ENCODE results near the gene MEGF11. TPM values are rescaled to one million over a fixed set of nuclear protein-coding genes. Genes with fewer than 3 reads are reported as not detected.

The MEGF11 gene
- total RNA-seq, 1 experiment from 2014 or later, result 2.3 TPM

- H3K4me3 ChIP-seq (replicated peaks in 1 of 2; ENCODE audit: low read depth in 1 of 2, low read length in 2 of 2), result no peak overlapping the region
- no peaks in the 10 kb centered on the region for H4K20me1 ChIP-seq (ENCODE audit: insufficient read depth)
- ATAC-seq, result no peak; the same call in 1 of the 2 replicates
- H3K79me2 ChIP-seq (ENCODE audit: insufficient read depth, low read length), result no peaks in the 10 kb centered on the region
- ChIA-PET CTCF (interaction anchor here (0.6 to 1.4 kb wide), 2 partner anchors 37 to 169 kb away, joined by 3 to 5 read pairs; no protein-coding TSS in a partner anchor), POLR2A (no interaction called here), RAD21 (ENCODE audit: low non-redundant PET in 1 of 2, low total read pairs in 2 of 2, uncharacterized antibody in 2 of 2, unreplicated experiment in 2 of 2) (interaction anchor here (0.6 kb wide), 2 partner anchors 103 to 494 kb away, joined by 3 to 4 read pairs; no protein-coding TSS in a partner anchor)
- H3K9ac ChIP-seq (ENCODE audit: low read length), result no peak overlapping the region
- no peaks in the 10 kb centered on the region for H3K9me3 ChIP-seq (ENCODE audit: control insufficient read depth in 1 of 2, insufficient read depth in 1 of 2, low read depth in 1 of 2, low read length in 2 of 2)
- no peaks in the 10 kb centered on the region for H3K9me2 ChIP-seq (ENCODE audit: insufficient read depth)
- H3K4me1 ChIP-seq (ENCODE audit: control insufficient read depth in 1 of 2, insufficient read depth in 2 of 2, low read length in 2 of 2), result peaks cover 6 to 21% of the 10 kb centered on the region in 2 experiments
- H3K4me2 ChIP-seq (ENCODE audit: low read length), result peak overlapping the region; percentile 82
- no peak overlapping the region for H3K27ac ChIP-seq (ENCODE audit: low read depth, low read length)
- peaks cover 18% of the 10 kb centered on the region; the same call in 1 of the 2 replicates for H3K27me3 ChIP-seq (ENCODE audit: insufficient read depth, low read length)
- H3K36me3 ChIP-seq (ENCODE audit: control insufficient read depth in 1 of 2, insufficient read depth in 2 of 2, low read length in 2 of 2), result no peaks in the 10 kb centered on the region
- no peak for DNase-seq (ENCODE audit: low read depth, low spot score)
- BruUV-seq (replicated peaks), result no TSS peak
- no peak overlapping the region for H2AFZ ChIP-seq (ENCODE audit: low read depth, low read length, poor library complexity, severe bottlenecking)
- TF ChIP-seq, protein P1, sequence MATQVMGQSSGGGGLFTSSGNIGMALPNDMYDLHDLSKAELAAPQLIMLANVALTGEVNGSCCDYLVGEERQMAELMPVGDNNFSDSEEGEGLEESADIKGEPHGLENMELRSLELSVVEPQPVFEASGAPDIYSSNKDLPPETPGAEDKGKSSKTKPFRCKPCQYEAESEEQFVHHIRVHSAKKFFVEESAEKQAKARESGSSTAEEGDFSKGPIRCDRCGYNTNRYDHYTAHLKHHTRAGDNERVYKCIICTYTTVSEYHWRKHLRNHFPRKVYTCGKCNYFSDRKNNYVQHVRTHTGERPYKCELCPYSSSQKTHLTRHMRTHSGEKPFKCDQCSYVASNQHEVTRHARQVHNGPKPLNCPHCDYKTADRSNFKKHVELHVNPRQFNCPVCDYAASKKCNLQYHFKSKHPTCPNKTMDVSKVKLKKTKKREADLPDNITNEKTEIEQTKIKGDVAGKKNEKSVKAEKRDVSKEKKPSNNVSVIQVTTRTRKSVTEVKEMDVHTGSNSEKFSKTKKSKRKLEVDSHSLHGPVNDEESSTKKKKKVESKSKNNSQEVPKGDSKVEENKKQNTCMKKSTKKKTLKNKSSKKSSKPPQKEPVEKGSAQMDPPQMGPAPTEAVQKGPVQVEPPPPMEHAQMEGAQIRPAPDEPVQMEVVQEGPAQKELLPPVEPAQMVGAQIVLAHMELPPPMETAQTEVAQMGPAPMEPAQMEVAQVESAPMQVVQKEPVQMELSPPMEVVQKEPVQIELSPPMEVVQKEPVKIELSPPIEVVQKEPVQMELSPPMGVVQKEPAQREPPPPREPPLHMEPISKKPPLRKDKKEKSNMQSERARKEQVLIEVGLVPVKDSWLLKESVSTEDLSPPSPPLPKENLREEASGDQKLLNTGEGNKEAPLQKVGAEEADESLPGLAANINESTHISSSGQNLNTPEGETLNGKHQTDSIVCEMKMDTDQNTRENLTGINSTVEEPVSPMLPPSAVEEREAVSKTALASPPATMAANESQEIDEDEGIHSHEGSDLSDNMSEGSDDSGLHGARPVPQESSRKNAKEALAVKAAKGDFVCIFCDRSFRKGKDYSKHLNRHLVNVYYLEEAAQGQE (IDR thresholded peaks at IDR 0.05; ENCODE audit: low read depth), result no peak
- TF ChIP-seq EGR1 (IDR thresholded peaks at IDR 0.05; ENCODE audit: low read depth) (no peak), SRF (IDR thresholded peaks at IDR 0.05; ENCODE audit: low read depth) (no peak), ZNF274 (IDR thresholded peaks at IDR 0.05; ENCODE audit: low read depth, low read length) (no peak)
- TF ChIP-seq, protein P2, sequence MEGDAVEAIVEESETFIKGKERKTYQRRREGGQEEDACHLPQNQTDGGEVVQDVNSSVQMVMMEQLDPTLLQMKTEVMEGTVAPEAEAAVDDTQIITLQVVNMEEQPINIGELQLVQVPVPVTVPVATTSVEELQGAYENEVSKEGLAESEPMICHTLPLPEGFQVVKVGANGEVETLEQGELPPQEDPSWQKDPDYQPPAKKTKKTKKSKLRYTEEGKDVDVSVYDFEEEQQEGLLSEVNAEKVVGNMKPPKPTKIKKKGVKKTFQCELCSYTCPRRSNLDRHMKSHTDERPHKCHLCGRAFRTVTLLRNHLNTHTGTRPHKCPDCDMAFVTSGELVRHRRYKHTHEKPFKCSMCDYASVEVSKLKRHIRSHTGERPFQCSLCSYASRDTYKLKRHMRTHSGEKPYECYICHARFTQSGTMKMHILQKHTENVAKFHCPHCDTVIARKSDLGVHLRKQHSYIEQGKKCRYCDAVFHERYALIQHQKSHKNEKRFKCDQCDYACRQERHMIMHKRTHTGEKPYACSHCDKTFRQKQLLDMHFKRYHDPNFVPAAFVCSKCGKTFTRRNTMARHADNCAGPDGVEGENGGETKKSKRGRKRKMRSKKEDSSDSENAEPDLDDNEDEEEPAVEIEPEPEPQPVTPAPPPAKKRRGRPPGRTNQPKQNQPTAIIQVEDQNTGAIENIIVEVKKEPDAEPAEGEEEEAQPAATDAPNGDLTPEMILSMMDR (IDR thresholded peaks at IDR 0.05 in 2 of 3, conservative IDR thresholded peaks at IDR 0.05 in 1 of 3; ENCODE audit: borderline replicate concordance in 1 of 3, insufficient read depth in 1 of 3, low read depth in 2 of 3, low read length in 2 of 3), result 0 out of 6 replicates have a peak, but pooled peaks of 1 of the 3 experiments have one; percentile 0
- intact Hi-C loops (cut with micrococcal nuclease), result loop anchor here (5.0 kb wide), 1 partner anchor 305 kb away; no protein-coding TSS in a partner anchor
These were observed 270.8 kb downstream of the MEGF11 start for GRCh38 chr15:65982627-65983322.
